HG03025 (cell line): ENCODE measurements around the gene HADHB.
"Not testable (repeated sequence)": the region's sequence is repeated elsewhere in the genome, so short reads cannot be mapped to it uniquely, and the experiment has no call there.

Experiments used
- ATAC-seq: cut with Tn5 transposase; IDR thresholded peaks from one replicate; pipeline ENCODE4 v1.9.1; 2021; ENCODE audit warnings: mild to moderate bottlenecking, moderate library complexity; ENCODE audit not compliant: unreplicated experiment, low FRiP score

HADHB gene

DNA sequence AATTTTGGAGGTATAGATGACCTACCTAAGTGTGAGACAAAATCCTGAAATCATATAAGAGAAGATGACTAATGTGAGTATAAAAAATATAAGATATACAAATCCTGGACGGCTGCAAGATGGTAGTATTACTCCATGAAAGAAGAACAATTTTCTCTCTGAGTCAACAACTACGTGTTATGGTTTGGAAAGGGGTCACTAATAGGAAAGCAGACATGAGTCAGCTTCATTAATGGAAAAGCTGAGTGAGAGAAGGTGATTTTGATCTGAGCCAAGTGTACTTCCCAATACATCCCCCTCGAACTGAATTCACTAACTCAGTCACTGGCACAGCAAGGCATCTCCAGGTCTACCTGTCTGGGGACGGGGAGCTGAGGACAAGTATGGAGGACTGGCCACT lies 81.1 kb downstream of the HADHB start:
- ATAC-seq: no peak

DNA sequence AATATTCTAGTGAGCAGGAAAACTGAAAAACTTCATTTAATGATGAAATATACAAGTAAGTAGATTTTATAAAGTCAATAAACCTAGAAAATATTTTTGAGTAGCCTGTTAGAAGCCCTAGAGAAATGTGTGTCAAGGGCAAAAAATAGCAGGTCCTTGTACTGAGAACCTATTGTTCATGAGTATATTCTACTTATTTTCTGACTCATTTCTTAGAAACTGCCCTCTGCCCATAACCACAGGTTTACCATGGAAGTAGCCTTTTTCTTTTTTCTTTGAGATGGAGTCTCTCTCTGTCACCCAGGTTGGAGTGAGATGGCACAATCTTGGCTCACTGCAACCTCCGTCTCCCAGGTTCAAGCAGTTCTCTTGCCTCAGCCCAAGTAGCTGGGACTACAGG lies 81.8 kb downstream of the HADHB start:
- no peak for ATAC-seq

DNA sequence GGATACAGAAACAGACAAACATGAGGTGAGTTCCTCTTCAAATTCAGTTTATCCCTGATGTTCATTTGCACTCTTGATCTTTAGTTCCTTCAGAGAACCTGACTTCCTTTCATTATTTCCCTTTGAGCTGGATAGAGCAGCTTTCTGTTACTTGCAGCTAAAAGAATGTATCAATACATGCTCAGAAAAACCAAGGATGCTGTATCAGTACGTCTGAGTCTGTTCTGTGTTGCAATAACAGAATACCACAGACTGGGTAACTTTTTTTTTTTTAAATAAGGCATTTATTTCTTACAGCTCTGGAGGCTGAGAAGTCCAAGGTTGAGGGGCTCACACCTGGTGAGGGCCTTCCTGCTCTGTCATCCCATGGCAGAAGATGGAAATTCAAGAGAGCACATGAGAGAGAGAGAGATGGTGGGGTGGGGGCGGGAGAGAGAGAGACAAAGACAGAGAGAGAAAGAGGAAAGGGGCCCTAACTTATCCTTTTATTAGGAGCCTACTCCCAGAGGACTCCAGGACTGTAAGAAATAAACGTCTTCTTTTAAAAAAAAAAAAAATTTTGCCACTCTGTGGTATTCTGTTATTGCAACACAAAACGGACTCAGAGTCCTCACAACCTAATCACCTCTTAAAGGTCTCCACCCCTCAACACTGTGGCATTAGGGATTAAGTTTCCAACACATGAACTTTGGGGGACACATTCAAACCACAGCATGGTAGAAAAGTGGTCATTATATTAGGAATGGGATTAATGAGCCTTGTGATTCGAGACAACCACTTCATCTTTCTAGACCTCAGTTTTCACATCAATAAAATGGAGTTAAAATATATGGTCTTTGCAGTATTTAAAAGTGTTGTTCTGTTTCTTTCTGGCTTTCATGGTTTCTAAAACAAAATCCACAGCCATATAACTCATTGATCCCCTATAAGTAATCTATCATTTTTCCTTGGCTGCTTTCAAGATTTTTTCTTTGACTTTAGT lies 82.8 kb downstream of the HADHB start:
- ATAC-seq: no peak

DNA sequence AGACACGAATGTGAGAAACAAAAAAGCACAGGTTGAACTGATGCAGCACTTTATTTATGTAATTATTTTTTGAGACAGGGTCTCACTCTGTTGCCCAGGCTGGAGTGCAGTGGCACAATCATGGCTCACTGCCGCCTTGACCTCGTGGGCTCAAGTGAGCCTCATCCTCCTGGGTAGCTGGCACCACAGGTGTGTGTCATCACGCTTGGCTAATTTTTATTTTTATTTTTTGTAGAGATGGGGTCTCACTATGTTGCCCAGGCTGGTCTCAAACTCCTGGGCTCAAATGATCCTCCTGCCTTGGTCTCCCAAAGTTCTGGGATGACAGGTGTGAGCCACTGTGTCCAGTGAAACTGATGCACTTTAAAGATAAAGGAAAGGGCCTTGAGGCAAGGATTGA lies 84.3 kb downstream of the HADHB start:
- not testable (repeated sequence) for ATAC-seq

DNA sequence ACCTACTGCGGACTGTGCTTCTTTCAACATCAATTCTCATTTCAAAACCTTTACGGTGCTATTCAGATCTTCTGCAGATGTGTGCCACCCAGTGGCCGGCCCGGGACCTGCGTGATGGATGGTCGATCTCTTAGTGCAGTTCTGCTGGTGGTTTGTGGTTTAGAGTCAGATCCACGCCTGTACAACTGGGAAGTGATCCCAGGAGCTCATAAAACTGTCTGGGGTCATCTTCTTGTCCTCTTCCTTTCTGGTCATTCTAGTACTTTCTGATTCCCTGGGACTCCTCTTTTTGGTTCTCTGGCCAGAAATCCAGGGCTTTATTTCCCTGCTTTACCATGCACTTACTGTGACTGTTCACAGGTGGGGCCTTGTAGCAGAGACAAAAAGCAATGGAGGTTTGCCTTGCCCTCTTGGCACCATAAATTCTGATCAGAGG lies 85.4 kb downstream of the HADHB start:
- ATAC-seq: no peak

DNA sequence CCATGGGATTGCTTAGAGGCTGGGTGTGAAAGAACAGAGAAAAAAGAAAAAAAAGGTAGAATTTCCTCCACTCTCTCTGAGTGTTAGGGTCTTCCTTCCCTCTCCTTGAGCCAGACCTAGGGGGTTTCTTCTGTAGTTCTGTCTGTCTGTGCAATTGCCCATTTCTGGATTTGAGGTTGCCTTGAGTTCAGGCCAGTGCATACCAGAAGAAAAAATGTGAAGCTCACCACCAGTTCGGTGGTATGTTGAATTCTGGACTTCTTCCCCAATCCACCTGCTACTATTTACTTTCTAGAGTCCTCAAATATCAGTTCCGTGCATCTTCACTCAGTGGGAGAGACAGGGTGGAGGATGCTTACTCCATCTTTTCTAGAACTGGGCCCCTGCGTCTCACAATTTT lies 85.9 kb downstream of the HADHB start:
- no peak for ATAC-seq

DNA sequence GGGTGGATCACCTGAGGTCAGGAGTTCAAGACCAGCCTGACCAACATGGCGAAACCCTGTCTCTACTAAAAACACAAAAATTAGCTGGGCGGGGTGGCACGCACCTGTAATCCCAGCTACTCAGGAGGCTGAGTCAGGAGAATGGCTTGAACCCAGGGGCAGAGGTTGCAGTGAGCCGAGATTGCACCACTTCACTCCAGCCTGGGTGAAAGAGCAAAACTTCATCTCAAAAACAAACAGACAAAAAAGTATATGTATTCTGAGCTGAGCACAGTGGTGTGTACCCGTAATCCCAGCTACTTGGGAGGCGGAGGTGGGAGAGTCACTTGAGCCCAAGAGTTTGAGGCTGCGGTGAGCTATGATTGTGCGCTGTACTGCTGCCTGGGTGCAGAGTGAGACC lies 86.6 kb downstream of the HADHB start:
- ATAC-seq: not testable (repeated sequence)

DNA sequence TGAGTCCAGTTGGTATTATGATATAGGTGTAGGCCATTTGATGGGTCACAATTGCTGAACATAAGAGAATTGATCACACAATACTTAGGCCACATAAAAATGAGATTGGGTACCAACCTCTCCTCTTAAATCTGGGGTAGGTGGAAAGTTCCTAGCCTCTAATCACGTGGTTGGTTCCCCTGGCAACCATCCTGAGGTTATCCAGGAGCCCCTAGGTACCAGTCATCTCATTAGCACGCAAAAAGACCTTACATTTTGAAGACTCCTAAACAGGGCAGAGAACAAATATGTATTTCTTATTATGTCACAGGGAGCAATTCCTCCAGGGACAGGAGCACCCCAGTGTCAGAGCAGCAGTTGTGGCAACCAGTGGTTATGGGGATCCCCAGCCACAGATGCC lies 88.6 kb downstream of the HADHB start:
- no peak for ATAC-seq

DNA sequence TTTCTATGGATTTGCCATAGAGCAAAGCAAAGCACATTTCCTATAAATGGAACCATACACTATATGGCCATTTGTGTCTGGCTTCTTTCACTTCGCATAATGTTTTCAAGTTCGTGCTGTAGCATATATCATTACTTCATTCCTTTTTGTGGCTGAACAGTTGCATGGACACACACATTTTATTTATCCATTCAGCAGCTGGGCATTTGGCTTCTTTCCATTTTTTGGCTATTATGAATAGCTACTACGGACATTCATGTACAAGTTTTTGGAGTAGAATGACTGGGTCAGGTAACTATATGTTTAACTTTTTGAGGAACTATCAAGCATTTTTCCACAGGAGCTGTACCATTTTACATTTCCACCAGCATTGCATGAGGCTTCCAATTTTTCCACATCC lies 90.5 kb downstream of the HADHB start:
- no peak for ATAC-seq

DNA sequence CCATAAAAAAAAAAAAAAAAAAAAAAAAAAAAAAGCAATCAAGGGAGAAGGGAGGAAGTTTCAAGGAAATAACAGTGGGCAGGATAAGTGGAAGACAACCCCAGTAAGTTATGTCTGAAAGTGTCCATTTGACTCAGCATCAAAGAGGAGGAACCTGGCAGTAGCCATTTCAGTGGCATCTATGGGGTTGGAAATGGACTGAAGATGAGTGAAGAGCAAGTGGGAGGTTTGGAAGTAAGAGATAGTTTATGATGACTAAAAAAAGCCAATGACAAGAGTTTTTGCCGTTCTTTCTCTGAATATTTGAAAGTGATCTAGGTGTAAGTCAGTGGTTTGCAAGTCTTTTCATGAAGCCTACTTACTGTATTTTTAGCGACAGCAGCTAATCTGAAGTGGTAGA lies 92.0 kb downstream of the HADHB start:
- ATAC-seq: no peak

DNA sequence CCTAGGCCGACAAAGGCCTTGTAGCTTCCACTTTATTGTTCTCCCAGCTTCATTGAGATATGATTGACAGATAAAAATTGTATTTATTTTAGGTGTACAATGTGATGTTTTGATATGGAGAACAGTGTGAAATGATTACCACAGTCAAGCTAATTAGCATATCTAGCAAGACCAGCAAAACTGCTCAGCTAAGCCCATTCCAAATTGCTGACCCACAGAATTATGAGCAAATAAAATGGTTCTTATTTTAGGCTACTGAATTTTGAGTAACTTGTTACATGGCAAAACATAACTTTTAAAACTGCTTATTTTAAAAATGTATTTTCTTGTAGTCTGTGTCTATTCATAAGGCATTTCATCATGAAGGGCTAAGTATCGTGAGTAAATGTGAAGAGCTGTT lies 92.6 kb downstream of the HADHB start:
- no peak for ATAC-seq
